Naive thymus-derived CD4-positive, alpha-beta T cell (primary cell): ENCODE measurements around the gene CTNNA3. TPM values are rescaled to one million over a fixed set of nuclear protein-coding genes. Genes with fewer than 3 reads are reported as not detected.

ENCODE experiments used
- ATAC-seq: fragments of 150-1000 bp; cut with Tn5 transposase; 2 replicates; pipeline ENCODE4 v1.10.0; 2021; ENCODE audit warnings: mild to moderate bottlenecking, moderate library complexity
- CTCF ChIA-PET: fragments of 350-600 bp; sonication (Branson Sonifier 250); formaldehyde crosslinking; loops from one replicate; lab custom pipeline; 2021; ENCODE audit warnings: antibody characterized with exemption; lab: Charles Lee
- POLR2A ChIA-PET: fragments of 350-600 bp; sonication (Branson Sonifier 250); formaldehyde crosslinking; loops from one replicate; lab custom pipeline; 2021; ENCODE audit warnings: antibody characterized with exemption, inconsistent platforms; lab: Charles Lee
- DNase-seq, 9 donors: peaks; one replicate each; pipeline versions ENCODE4 v3.0.0 to v3.0.0-alpha.2; 2020 to 2022; ENCODE audit warnings: mixed read lengths in 1 of 9
- H3K27ac ChIP-seq: one replicate; pipeline ENCODE4 v1.7.0; 2013; ENCODE audit warnings: mild to moderate bottlenecking, low read depth, low read length, moderate library complexity
- H3K27me3 ChIP-seq, 2 donors: one replicate each; pipeline ENCODE4 v1.7.0; 2013; ENCODE audit warnings: low read length in 2 of 2, mild to moderate bottlenecking in 2 of 2, moderate library complexity in 2 of 2; ENCODE audit not compliant: control insufficient read depth in 2 of 2, insufficient read depth in 2 of 2
- H3K36me3 ChIP-seq, 3 experiments: 1 replicate in 2 of 3; 2 replicates in 1 of 3; pipeline ENCODE4 v1.7.0; 2013; ENCODE audit warnings: low read length in 3 of 3, mild to moderate bottlenecking in 3 of 3, moderate library complexity in 1 of 3; ENCODE audit not compliant: insufficient read depth in 3 of 3, control insufficient read depth in 2 of 3
- H3K4me1 ChIP-seq, 2 donors: one replicate each; pipeline ENCODE4 v1.7.0; 2013; ENCODE audit warnings: low read length in 2 of 2, mild to moderate bottlenecking in 2 of 2, moderate library complexity in 1 of 2; ENCODE audit not compliant: control insufficient read depth in 2 of 2, insufficient read depth in 2 of 2
- H3K4me3 ChIP-seq: 2 replicates; pipeline ENCODE4 v1.7.0; 2013; ENCODE audit warnings: mild to moderate bottlenecking, low read length
- H3K9me3 ChIP-seq, 3 experiments: 1 replicate in 2 of 3; 2 replicates in 1 of 3; pipeline ENCODE4 v1.7.0; 2013; ENCODE audit warnings: low read length in 3 of 3; ENCODE audit not compliant: control insufficient read depth in 2 of 3
- H3K27ac Mint-ChIP-seq, 9 donors: one replicate each; pipeline ENCODE4 v1.8.0; 2020 to 2022; ENCODE audit warnings: mixed read lengths in 9 of 9, mild to moderate bottlenecking in 8 of 9, moderate library complexity in 5 of 9, inconsistent platforms in 2 of 9
- H3K27me3 Mint-ChIP-seq, 5 donors: one replicate each; pipeline ENCODE4 v1.8.0; 2021 to 2022; ENCODE audit warnings: mixed read lengths in 5 of 5, mild to moderate bottlenecking in 1 of 5
- H3K36me3 Mint-ChIP-seq, 5 donors: one replicate each; pipeline ENCODE4 v1.8.0; 2020 to 2022; ENCODE audit warnings: mixed read lengths in 5 of 5, mild to moderate bottlenecking in 3 of 5, inconsistent platforms in 1 of 5
- H3K4me1 Mint-ChIP-seq, 7 donors: one replicate each; pipeline ENCODE4 v1.8.0; 2020 to 2022; ENCODE audit warnings: mixed read lengths in 7 of 7, mild to moderate bottlenecking in 3 of 7, inconsistent platforms in 1 of 7
- H3K4me3 Mint-ChIP-seq, 10 donors: one replicate each; pipeline ENCODE4 v1.8.0; 2020 to 2022; ENCODE audit warnings: mild to moderate bottlenecking in 10 of 10, mixed read lengths in 10 of 10, moderate library complexity in 6 of 10, inconsistent platforms in 2 of 10
- H3K9me3 Mint-ChIP-seq, 11 donors: one replicate each; pipeline ENCODE4 v1.8.0; 2020 to 2022; ENCODE audit warnings: mixed read lengths in 11 of 11, mild to moderate bottlenecking in 4 of 11, inconsistent platforms in 1 of 11, moderate library complexity in 1 of 11
- intact Hi-C, 2 donors: fragments of 100-400 bp; cut with micrococcal nuclease; formaldehyde crosslinking; loops; one replicate each; pipeline ENCODE4 v1.15.1; 2023
- polyA plus RNA-seq, 2 donors: library from polyadenylated mRNA; unstranded; fragments of 300-500 nt; fragmentation: Illumina TruSeq; gene quantifications; one replicate each; pipeline ENCODE4 v1.2.3, GENCODE V29; 2021
- total RNA-seq, 6 experiments: library from RNA in 5 of 6; stranded (reverse) in 5 of 6; gene quantifications; 1 replicate in 5 of 6; 2 replicates in 1 of 6; pipeline ENCODE4 v1.2.3 and lab custom pipeline; 2021 to 2026

CTNNA3 gene
- total and polyA plus RNA-seq, 7 experiments from 2014 or later, result 0.43 to 0.84 (median 0.71) TPM; not detected in 2

DNA sequence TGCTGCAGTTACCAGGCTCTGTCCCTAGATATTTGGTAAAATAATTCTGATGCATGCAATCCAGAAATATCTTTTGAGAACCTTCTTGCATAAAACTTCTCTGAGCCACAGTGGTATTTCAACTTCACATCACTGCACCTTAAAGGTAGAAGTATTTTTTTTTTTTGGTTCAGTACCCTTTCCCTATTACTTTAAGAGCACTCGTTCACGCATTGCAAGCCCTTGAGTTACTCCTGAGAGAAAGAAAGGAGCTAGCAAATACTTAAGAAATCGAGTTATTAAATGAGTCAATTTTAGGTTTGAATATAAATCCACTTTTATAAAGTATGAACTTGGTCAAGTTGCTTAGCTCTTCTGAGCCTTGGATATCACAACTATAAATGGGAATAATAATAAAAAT is 1377.2 kb downstream of the CTNNA3 start:
- no peaks in the 10 kb centered on the region for H3K4me1 Mint-ChIP-seq
- Histone ChIP-seq H3K27ac (no peak overlapping the region), H3K27me3 (no peaks in the 10 kb centered on the region), H3K4me3 (no peak overlapping the region), H3K9me3 (no peaks in the 10 kb centered on the region), H3K36me3 (no peaks in the 10 kb centered on the region), H3K4me1 (no peaks in the 10 kb centered on the region)
- ChIA-PET POLR2A (no interaction called here), CTCF (no interaction called here)
- H3K27ac Mint-ChIP-seq, result no peak overlapping the region
- peaks cover 0 to 10% (median 2%) of the 10 kb centered on the region in 11 donors for H3K9me3 Mint-ChIP-seq
- no peaks in the 10 kb centered on the region for H3K27me3 Mint-ChIP-seq
- ATAC-seq (no peak), DNase-seq (no peak)
- H3K4me3 Mint-ChIP-seq, result no peak overlapping the region
- no peaks in the 10 kb centered on the region for H3K36me3 Mint-ChIP-seq
- intact Hi-C loops, result no loop called here

- Histone ChIP-seq H3K27me3 (no peaks in the 10 kb centered on the region), H3K27ac (no peak overlapping the region), H3K9me3 (no peaks in the 10 kb centered on the region), H3K36me3 (no peaks in the 10 kb centered on the region), H3K4me1 (no peaks in the 10 kb centered on the region), H3K4me3 (no peak overlapping the region)
- POLR2A ChIA-PET, result no interaction called here
- Mint-ChIP-seq H3K27ac (no peak overlapping the region), H3K9me3 (peaks cover 0 to 6% (median 0%) of the 10 kb centered on the region in 11 donors), H3K27me3 (no peaks in the 10 kb centered on the region), H3K36me3 (no peaks in the 10 kb centered on the region), H3K4me3 (no peak overlapping the region), H3K4me1 (no peaks in the 10 kb centered on the region)
- CTCF ChIA-PET, result no interaction called here
- ATAC-seq (no peak), DNase-seq (no peak)
- intact Hi-C loops, result no loop called here
Observed at GRCh38 chr10:66307826-66308225, 1388.2 kb downstream of the CTNNA3 start.

DNA sequence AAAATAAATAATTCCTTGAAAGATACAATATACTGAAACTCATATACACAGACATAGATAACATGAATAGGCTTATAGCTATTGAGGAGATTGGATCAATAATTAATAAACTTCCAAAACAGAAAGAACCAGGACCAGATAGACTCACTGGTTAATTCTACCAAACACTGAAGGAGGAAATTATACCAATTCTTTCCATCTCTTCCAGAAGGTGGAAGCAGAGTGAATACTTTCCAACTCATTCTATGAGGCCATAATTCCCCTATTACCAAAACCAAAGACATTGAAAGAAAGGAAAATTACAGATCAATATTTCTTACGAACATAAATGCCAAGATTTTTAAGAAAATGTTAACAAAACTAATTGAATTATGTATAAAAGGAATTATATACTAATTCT is 1394.9 kb downstream of the CTNNA3 start:
- Mint-ChIP-seq H3K4me1 (no peaks in the 10 kb centered on the region), H3K9me3 (peaks cover 0 to 5% (median 0%) of the 10 kb centered on the region in 11 donors), H3K4me3 (no peak overlapping the region), H3K36me3 (no peaks in the 10 kb centered on the region), H3K27ac (no peak overlapping the region), H3K27me3 (no peaks in the 10 kb centered on the region)
- Histone ChIP-seq H3K27me3 (no peaks in the 10 kb centered on the region), H3K9me3 (no peaks in the 10 kb centered on the region), H3K27ac (no peak overlapping the region), H3K4me1 (no peaks in the 10 kb centered on the region), H3K36me3 (no peaks in the 10 kb centered on the region), H3K4me3 (no peak overlapping the region)
- intact Hi-C loops, result no loop called here
- DNase-seq (no peak), ATAC-seq (no peak)
- ChIA-PET POLR2A (no interaction called here), CTCF (no interaction called here)

- intact Hi-C loops, result no loop called here
- Mint-ChIP-seq H3K4me1 (no peaks in the 10 kb centered on the region), H3K4me3 (no peak overlapping the region), H3K36me3 (no peaks in the 10 kb centered on the region), H3K27me3 (no peaks in the 10 kb centered on the region), H3K27ac (no peak overlapping the region), H3K9me3 (peaks cover 0 to 5% (median 0%) of the 10 kb centered on the region in 11 donors)
- no peak for DNase-seq
- no peaks in the 10 kb centered on the region for H3K27me3 ChIP-seq
- CTCF ChIA-PET, result no interaction called here
- H3K27ac ChIP-seq, result no peak overlapping the region
- no peaks in the 10 kb centered on the region for H3K9me3 ChIP-seq
- no peaks in the 10 kb centered on the region for H3K4me1 ChIP-seq
- H3K4me3 ChIP-seq, result no peak overlapping the region
- POLR2A ChIA-PET, result no interaction called here
- no peak for ATAC-seq
- H3K36me3 ChIP-seq, result no peaks in the 10 kb centered on the region
Observed at GRCh38 chr10:66295602-66296001, 1400.4 kb downstream of the CTNNA3 start.

GRCh38 chr10:66294538-66294937 is 1401.5 kb downstream of the CTNNA3 start:
- H3K4me3 Mint-ChIP-seq, result no peak overlapping the region
- H3K9me3 ChIP-seq, result no peaks in the 10 kb centered on the region
- H3K27ac Mint-ChIP-seq, result no peak overlapping the region
- no peak overlapping the region for H3K27ac ChIP-seq
- H3K27me3 Mint-ChIP-seq, result no peaks in the 10 kb centered on the region
- H3K36me3 ChIP-seq, result no peaks in the 10 kb centered on the region
- POLR2A ChIA-PET, result no interaction called here
- no peaks in the 10 kb centered on the region for H3K4me1 ChIP-seq
- no peaks in the 10 kb centered on the region for H3K36me3 Mint-ChIP-seq
- H3K9me3 Mint-ChIP-seq, result peaks cover 0 to 3% (median 0%) of the 10 kb centered on the region in 11 donors
- no peaks in the 10 kb centered on the region for H3K27me3 ChIP-seq
- DNase-seq (no peak), ATAC-seq (no peak)
- no peak overlapping the region for H3K4me3 ChIP-seq
- intact Hi-C loops, result no loop called here
- H3K4me1 Mint-ChIP-seq, result no peaks in the 10 kb centered on the region
- CTCF ChIA-PET, result no interaction called here

DNA sequence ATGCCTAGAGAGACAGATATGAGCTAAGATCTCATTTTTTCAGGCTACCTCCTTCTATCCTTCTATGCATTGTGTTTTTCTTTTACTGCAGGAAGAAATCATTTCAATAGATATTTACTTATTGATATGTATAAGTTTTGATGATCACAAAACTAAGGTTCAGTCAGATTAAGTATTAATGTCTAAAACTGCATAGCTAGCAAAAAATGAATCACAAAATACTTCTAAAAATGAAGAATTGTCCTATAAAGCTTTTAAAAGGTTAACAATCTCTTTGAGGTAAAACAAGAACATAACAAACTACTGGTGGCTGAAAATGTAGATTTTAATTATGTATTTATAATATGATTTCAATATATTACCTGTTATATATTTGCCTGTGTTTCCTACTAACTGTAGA is 1403.1 kb downstream of the CTNNA3 start:
- ATAC-seq (no peak), DNase-seq (no peak)
- Histone ChIP-seq H3K27ac (no peak overlapping the region), H3K9me3 (no peaks in the 10 kb centered on the region), H3K36me3 (no peaks in the 10 kb centered on the region), H3K4me1 (no peaks in the 10 kb centered on the region), H3K4me3 (no peak overlapping the region), H3K27me3 (no peaks in the 10 kb centered on the region)
- Mint-ChIP-seq H3K27me3 (no peaks in the 10 kb centered on the region), H3K27ac (no peak overlapping the region), H3K9me3 (peaks cover 0 to 3% (median 0%) of the 10 kb centered on the region in 11 donors), H3K4me1 (no peaks in the 10 kb centered on the region), H3K36me3 (no peaks in the 10 kb centered on the region), H3K4me3 (no peak overlapping the region)
- intact Hi-C loops, result no loop called here
- CTCF ChIA-PET, result no interaction called here
- POLR2A ChIA-PET, result no interaction called here

DNA sequence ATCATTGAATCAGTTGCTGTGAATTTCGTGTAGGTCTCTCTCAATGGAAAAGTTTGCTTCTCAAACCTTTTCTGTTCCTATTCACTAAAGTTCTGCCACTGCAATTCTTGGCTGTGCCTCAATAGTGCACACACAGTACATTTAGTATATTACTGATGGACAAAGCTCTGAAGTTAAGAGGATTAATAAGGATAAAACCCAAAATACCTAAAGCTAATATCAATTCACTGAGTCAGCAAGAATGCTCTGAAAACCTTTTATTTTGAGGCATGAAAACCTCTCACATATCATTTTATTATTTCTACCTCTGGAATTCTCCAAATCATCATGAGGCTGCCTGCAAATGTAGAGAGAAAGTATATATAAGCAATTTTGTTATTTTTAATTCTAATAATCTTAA is 1403.5 kb downstream of the CTNNA3 start:
- Histone ChIP-seq H3K27ac (no peak overlapping the region), H3K4me3 (no peak overlapping the region), H3K27me3 (no peaks in the 10 kb centered on the region), H3K36me3 (no peaks in the 10 kb centered on the region), H3K9me3 (no peaks in the 10 kb centered on the region), H3K4me1 (no peaks in the 10 kb centered on the region)
- intact Hi-C loops, result no loop called here
- Mint-ChIP-seq H3K4me1 (no peaks in the 10 kb centered on the region), H3K27me3 (no peaks in the 10 kb centered on the region), H3K4me3 (no peak overlapping the region), H3K9me3 (peaks cover 0 to 3% (median 0%) of the 10 kb centered on the region in 11 donors), H3K36me3 (no peaks in the 10 kb centered on the region), H3K27ac (no peak overlapping the region)
- ATAC-seq (no peak), DNase-seq (no peak)
- CTCF ChIA-PET, result no interaction called here
- POLR2A ChIA-PET, result no interaction called here
